K562 (cell line): ENCODE measurements around the gene CNMD. TPM values are rescaled to one million over a fixed set of nuclear protein-coding genes. Genes with fewer than 3 reads are reported as not detected.
A peak's percentile ranks its signal among the peaks of the same experiment; 100 is the strongest.

Source experiments
- BRD4 ChIP-seq: fragments of 200-600 bp; sonication (generic); IDR thresholded peaks from 2 replicates; pipeline ENCODE4 v1.6.1; 2017; ENCODE audit warnings: inconsistent platforms
- CTCF ChIP-seq, 3 experiments: IDR thresholded peaks in 2 of 3; conservative IDR thresholded peaks in 1 of 3; 2 replicates each; pipeline ENCODE4 v1.5.1; 2011 to 2012; ENCODE audit warnings: low read length in 3 of 3, mild to moderate bottlenecking in 3 of 3, control low read depth in 2 of 3, improper control_type of control experiment in 1 of 3, inconsistent platforms in 1 of 3, low read depth in 1 of 3, mixed read lengths in 1 of 3, moderate library complexity in 1 of 3; ENCODE audit not compliant: insufficient read depth in 2 of 3
- CXXC5 ChIP-seq: fragments of 250-450 bp; sonication (Bioruptor Pico); IDR thresholded peaks from 2 replicates; pipeline ENCODE4 v1.8.0; 2022; ENCODE audit warnings: inconsistent platforms, mild to moderate bottlenecking, moderate library complexity
- POLR2B ChIP-seq: fragments of 450-650 bp; IDR thresholded peaks from 2 replicates; pipeline ENCODE4 v1.6.1; 2018; ENCODE audit warnings: low read depth; ENCODE audit not compliant: partially characterized antibody
- RAD21 ChIP-seq, 2 experiments: fragments of 250-450 bp in 1 of 2; fragments of 450-650 bp in 1 of 2; sonication (Bioruptor Pico) in 1 of 2; formaldehyde crosslinking in 1 of 2; IDR thresholded peaks in 1 of 2; conservative IDR thresholded peaks in 1 of 2; 2 replicates each; pipeline versions ENCODE4 v1.4.0 to v1.8.0; 2020 to 2022; ENCODE audit warnings: mild to moderate bottlenecking in 2 of 2, moderate library complexity in 1 of 2
- SAFB ChIP-seq: fragments of 200-400 bp; formaldehyde crosslinking; IDR thresholded peaks from 2 replicates; pipeline ENCODE4 v1.6.1; 2017; ENCODE audit warnings: low read depth, low read length, borderline replicate concordance
- polyA plus RNA-seq, 8 experiments: library from polyadenylated mRNA; depleted of rRNA in 4 of 8; stranded (reverse) in 5 of 8; unstranded in 3 of 8; fragments of >200 nt; fragmentation: Nextera tagmentation in 2 of 8; fragmentation: Illumina TruSeq in 1 of 8; extraction: Ambion mirVana in 2 of 8; extraction: Trizol in 1 of 8; gene quantifications; 2 replicates each; pipeline versions ENCODE4 v1.2.1 to v1.2.3, GENCODE V29; 2011 to 2014; ENCODE audit warnings: inconsistent platforms in 1 of 8, missing spikeins in 1 of 8
- total RNA-seq, 7 experiments: library from RNA; depleted of rRNA in 6 of 7; stranded (reverse); fragments of >200 nt in 6 of 7; fragmentation: Illumina TruSeq in 2 of 7; extraction: Trizol in 2 of 7; gene quantifications; 2 replicates each; pipeline versions ENCODE4 v1.2.1 to v1.2.3, GENCODE V29; 2011 to 2021; ENCODE audit warnings: low replicate concordance in 1 of 7
- TF ChIP-seq, protein P1 (sequence below), 2 experiments: fragments of 450-650 bp in 1 of 2; sonication (generic) in 1 of 2; formaldehyde crosslinking in 1 of 2; IDR thresholded peaks in 1 of 2; conservative IDR thresholded peaks in 1 of 2; 2 replicates each; pipeline versions ENCODE4 v1.6.1 to v1.8.1; 2016 to 2023; ENCODE audit warnings: mild to moderate bottlenecking in 2 of 2, moderate library complexity in 2 of 2, inconsistent platforms in 1 of 2, missing genetic modification reagents in 1 of 2
- TF ChIP-seq, protein P2 (sequence below), 2 experiments: IDR thresholded peaks; 2 replicates each; pipeline ENCODE4 v1.6.1; 2011; ENCODE audit warnings: borderline replicate concordance in 1 of 2, control low read depth in 1 of 2, low read depth in 1 of 2, low read length in 1 of 2, mild to moderate bottlenecking in 1 of 2, mixed read lengths in 1 of 2, moderate library complexity in 1 of 2; ENCODE audit not compliant: insufficient read depth in 1 of 2, insufficient read length in 1 of 2, poor library complexity in 1 of 2, severe bottlenecking in 1 of 2; ENCODE audit errors: extremely low read depth in 1 of 2

CNMD gene
- total and polyA plus RNA-seq, 9 of the 15 experiments (the other 6 are each of a cell fraction or from before 2014, with no cell fraction given) = not detected

DNA sequence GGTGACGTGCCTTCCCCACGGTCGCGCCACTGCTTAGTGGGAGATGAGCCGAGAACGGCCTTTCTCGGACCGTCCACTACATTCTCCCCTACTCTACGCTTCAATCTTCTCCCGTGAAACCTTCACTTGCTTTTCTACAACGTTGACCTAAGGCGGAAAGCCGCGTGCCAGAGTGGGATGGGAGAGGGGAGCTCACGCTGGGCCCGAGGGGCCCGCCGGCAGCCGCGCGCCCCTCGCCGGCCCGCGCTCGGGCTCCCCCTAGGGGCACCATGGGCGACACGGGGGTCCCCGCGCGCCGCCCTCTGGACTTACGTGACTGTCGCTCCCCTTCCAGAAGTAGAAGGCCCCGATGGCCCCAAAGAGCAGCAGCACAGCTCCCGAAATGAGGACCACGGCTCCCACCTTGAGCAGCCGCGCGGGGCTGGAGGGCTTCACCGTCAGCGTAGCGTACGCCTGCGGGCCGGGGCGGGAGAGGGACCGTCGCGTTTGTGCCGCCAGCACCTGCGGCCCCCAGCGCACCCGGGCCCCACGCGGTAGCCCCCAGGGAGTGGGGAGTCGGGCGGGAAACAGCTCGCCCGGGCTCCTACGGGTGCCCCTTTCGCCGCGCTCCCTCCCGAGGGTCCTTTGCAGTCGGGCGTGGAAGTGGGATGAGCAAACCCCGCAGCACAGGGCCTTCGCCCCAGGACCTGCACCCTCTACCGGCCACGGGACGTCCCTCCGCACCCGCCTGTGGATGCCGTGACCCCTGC lies 727 bp downstream of the CNMD start (continued):
- TF ChIP-seq RAD21 (CRISPR knock-in tag; conservative IDR thresholded peaks at IDR 0.05 in 1 of 2, IDR thresholded peaks at IDR 0.05 in 1 of 2) (peak in 1 of 2 experiments; percentile 39; a peak in 2 of 4 replicates), CXXC5 (CRISPR knock-in tag) (0 out of 2 replicates have a peak, but pooled peaks have one; percentile 14), CTCF (IDR thresholded peaks at IDR 0.05 in 2 of 3, conservative IDR thresholded peaks at IDR 0.05 in 1 of 3; ENCODE audit: insufficient read depth in 2 of 3, low read depth in 1 of 3, low read length in 3 of 3) (peak; percentile 43 to 91 (median 55); a peak in 5 of 6 replicates), BRD4 (no peak), POLR2B (no peak), SAFB (0 out of 2 replicates have a peak, but pooled peaks have one; percentile 34)
- TF ChIP-seq, protein P1, sequence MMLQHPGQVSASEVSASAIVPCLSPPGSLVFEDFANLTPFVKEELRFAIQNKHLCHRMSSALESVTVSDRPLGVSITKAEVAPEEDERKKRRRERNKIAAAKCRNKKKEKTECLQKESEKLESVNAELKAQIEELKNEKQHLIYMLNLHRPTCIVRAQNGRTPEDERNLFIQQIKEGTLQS (IDR thresholded peaks at IDR 0.05) = no peak
- TF ChIP-seq, protein P1 (CRISPR knock-in tag; conservative IDR thresholded peaks at IDR 0.05) = no peak
- TF ChIP-seq, protein P2, sequence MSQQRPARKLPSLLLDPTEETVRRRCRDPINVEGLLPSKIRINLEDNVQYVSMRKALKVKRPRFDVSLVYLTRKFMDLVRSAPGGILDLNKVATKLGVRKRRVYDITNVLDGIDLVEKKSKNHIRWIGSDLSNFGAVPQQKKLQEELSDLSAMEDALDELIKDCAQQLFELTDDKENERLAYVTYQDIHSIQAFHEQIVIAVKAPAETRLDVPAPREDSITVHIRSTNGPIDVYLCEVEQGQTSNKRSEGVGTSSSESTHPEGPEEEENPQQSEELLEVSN (IDR thresholded peaks at IDR 0.05; ENCODE audit: borderline replicate concordance in 1 of 2, extremely low read depth in 1 of 2, insufficient read depth in 1 of 2, insufficient read length in 1 of 2, low read depth in 1 of 2, low read length in 1 of 2, poor library complexity in 1 of 2, severe bottlenecking in 1 of 2) = peak in 1 of 2 experiments; percentile 55
- TF ChIP-seq, all 486 proteins: peak for 10
